ENCODE data around the gene HNRNPLL.

HNRNPLL gene

DNA sequence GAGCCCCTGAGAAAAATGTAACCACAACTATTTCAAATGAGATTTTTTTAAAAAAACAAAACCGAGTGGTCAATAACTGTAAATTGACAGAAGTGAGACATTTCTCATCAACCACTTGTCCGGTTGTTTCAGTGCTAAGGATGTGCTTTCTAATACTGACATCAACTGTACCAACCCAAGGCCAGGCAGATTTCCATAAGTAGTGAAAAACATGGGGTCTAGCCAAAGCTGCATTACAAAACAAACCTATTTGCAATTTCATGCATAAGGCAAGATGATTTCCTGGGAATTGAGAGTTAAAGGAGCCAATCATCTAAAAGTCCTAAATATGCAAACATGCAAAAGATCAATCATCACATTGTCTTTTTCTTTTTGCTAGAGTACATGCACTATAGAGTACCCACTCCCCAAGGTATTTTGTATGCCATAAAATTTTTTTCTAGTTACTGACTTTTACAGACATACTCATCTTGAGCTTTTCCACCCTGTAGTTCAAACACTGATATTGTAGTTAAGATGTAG is 22.6 kb downstream of the HNRNPLL start:
- Histone ChIP-seq H3K4me1 (ENCODE audit: insufficient read depth, insufficient read length) (no peaks in the 10 kb centered on the region), H3K36me3 (ENCODE audit: insufficient read depth, insufficient read length, low read length) (peaks cover 48% of the 10 kb centered on the region), H3K27me3 (ENCODE audit: insufficient read depth, insufficient read length) (no peaks in the 10 kb centered on the region), H3K9ac (ENCODE audit: insufficient read length, low read depth) (no peak overlapping the region), H3K4me3 (ENCODE audit: insufficient read length, low read depth) (no peak overlapping the region), H3K9me3 (ENCODE audit: insufficient read depth, low read length) (no peaks in the 10 kb centered on the region)
- TF ChIP-seq YY1 (IDR thresholded peaks at IDR 0.05; ENCODE audit: insufficient read depth, insufficient read length) = no peak
- no peak for TF ChIP-seq SUZ12 (IDR thresholded peaks at IDR 0.05; ENCODE audit: extremely low read depth, insufficient read depth, insufficient read length)
- no peak for TF ChIP-seq ZNF274 (IDR thresholded peaks at IDR 0.05; ENCODE audit: low read depth, low read length)
- DNase-seq (ENCODE audit: low read depth, low spot score) = no peak

DNA sequence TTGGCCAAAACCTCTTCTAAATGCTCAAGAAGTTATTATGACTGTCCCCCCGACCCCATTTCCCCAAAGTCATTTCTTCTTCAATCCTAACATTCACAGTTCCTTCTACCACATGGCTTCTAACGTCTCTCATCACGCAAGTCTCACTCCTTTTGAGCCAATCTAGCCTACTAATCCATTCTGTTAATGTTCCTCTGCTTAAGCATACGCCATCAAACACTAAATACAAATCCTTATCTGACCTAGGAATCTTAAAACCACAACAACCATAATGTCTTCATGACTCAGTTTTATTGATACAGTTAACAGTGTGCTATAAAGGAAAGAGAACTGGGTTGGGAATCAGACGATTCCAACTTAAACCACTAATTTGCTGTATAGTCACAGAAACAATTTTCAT is 23.9 kb downstream of the HNRNPLL start:
- no peaks in the 10 kb centered on the region for H3K9me3 ChIP-seq (ENCODE audit: insufficient read depth, low read length)
- H3K27me3 ChIP-seq (ENCODE audit: insufficient read depth, insufficient read length) = no peaks in the 10 kb centered on the region
- no peak overlapping the region for H3K4me3 ChIP-seq (ENCODE audit: insufficient read length, low read depth)
- peaks cover 38% of the 10 kb centered on the region for H3K36me3 ChIP-seq (ENCODE audit: insufficient read depth, insufficient read length, low read length)
- H3K9ac ChIP-seq (ENCODE audit: insufficient read length, low read depth) = no peak overlapping the region
- H3K4me1 ChIP-seq (ENCODE audit: insufficient read depth, insufficient read length) = no peaks in the 10 kb centered on the region
- TF ChIP-seq ZNF274 (IDR thresholded peaks at IDR 0.05; ENCODE audit: low read depth, low read length) (no peak), SUZ12 (IDR thresholded peaks at IDR 0.05; ENCODE audit: extremely low read depth, insufficient read depth, insufficient read length) (no peak), YY1 (IDR thresholded peaks at IDR 0.05; ENCODE audit: insufficient read depth, insufficient read length) (no peak)
- no peak for DNase-seq (ENCODE audit: low read depth, low spot score)

DNA sequence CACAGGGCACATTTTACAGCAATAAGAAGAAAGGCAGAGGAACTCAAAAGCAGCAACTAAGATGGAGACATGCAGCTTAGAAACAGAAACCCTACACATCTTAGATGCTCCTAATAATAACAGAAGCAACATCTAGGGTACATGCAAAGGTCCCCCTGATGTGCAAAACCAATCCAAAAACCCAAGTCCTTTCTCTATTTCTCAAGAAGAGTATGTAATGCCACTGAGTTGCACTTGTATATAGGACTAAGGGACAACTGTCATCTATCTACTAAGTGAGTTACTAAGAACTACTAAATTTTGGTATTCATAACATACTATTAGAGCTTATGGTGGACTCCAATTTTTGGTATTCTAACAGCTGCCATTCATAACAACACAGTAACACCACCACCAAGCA is 28.4 kb downstream of the HNRNPLL start:
- Histone ChIP-seq H3K9me3 (ENCODE audit: insufficient read depth, low read length) (no peaks in the 10 kb centered on the region), H3K36me3 (ENCODE audit: insufficient read depth, insufficient read length, low read length) (peaks cover 48% of the 10 kb centered on the region), H3K27me3 (ENCODE audit: insufficient read depth, insufficient read length) (no peaks in the 10 kb centered on the region), H3K4me3 (ENCODE audit: insufficient read length, low read depth) (no peak overlapping the region), H3K4me1 (ENCODE audit: insufficient read depth, insufficient read length) (no peaks in the 10 kb centered on the region), H3K9ac (ENCODE audit: insufficient read length, low read depth) (no peak overlapping the region)
- no peak for TF ChIP-seq ZNF274 (IDR thresholded peaks at IDR 0.05; ENCODE audit: low read depth, low read length)
- no peak for TF ChIP-seq SUZ12 (IDR thresholded peaks at IDR 0.05; ENCODE audit: extremely low read depth, insufficient read depth, insufficient read length)
- TF ChIP-seq YY1 (IDR thresholded peaks at IDR 0.05; ENCODE audit: insufficient read depth, insufficient read length) = no peak
- DNase-seq (ENCODE audit: low read depth, low spot score) = no peak

DNA sequence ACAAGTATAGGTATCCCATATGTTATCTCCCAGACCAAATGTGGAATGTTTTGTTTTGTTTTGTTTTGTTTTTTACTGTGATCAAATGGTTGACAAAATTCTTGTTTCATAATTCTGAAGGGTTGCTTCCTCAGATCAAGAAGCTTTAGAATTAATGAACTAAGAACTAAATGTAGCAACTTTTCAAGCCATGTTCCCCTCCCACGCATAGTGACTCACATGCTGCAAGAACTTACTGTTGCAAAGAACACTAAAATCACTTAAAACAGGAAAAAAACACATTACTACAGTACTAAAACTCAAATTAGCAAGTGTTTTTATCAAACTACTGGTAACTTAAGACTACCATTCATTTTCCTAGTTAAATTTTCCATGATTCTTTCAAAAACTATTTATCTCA is 30.6 kb downstream of the HNRNPLL start:
- no peak for DNase-seq (ENCODE audit: low read depth, low spot score)
- Histone ChIP-seq H3K4me3 (ENCODE audit: insufficient read length, low read depth) (no peak overlapping the region), H3K9ac (ENCODE audit: insufficient read length, low read depth) (no peak overlapping the region), H3K36me3 (ENCODE audit: insufficient read depth, insufficient read length, low read length) (peaks cover 56% of the 10 kb centered on the region), H3K9me3 (ENCODE audit: insufficient read depth, low read length) (no peaks in the 10 kb centered on the region), H3K27me3 (ENCODE audit: insufficient read depth, insufficient read length) (no peaks in the 10 kb centered on the region), H3K4me1 (ENCODE audit: insufficient read depth, insufficient read length) (no peaks in the 10 kb centered on the region)
- TF ChIP-seq SUZ12 (IDR thresholded peaks at IDR 0.05; ENCODE audit: extremely low read depth, insufficient read depth, insufficient read length) (no peak), YY1 (IDR thresholded peaks at IDR 0.05; ENCODE audit: insufficient read depth, insufficient read length) (no peak), ZNF274 (IDR thresholded peaks at IDR 0.05; ENCODE audit: low read depth, low read length) (no peak)

DNA sequence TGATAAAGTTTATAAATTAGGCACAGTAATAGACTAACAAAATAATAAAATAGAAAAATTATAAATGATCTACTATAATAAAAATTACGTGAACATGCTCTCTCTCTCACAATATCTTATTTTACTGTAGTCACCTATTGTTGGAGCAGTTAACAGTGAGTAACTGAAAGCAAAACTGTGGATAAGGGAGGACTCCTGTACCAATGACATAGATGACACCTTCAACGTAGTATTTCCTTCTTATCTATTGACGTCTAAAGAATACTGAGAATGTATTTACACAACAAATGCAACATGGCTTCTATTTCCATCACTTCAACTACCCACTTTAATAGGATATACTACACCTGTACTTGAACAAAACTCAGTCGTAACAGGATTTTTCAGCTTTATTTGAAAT is 31.5 kb downstream of the HNRNPLL start:
- H3K4me3 ChIP-seq (ENCODE audit: insufficient read length, low read depth) = no peak overlapping the region
- TF ChIP-seq ZNF274 (IDR thresholded peaks at IDR 0.05; ENCODE audit: low read depth, low read length) (no peak), YY1 (IDR thresholded peaks at IDR 0.05; ENCODE audit: insufficient read depth, insufficient read length) (no peak), SUZ12 (IDR thresholded peaks at IDR 0.05; ENCODE audit: extremely low read depth, insufficient read depth, insufficient read length) (no peak)
- peaks cover 54% of the 10 kb centered on the region for H3K36me3 ChIP-seq (ENCODE audit: insufficient read depth, insufficient read length, low read length)
- no peak for DNase-seq (ENCODE audit: low read depth, low spot score)
- H3K9me3 ChIP-seq (ENCODE audit: insufficient read depth, low read length) = no peaks in the 10 kb centered on the region
- H3K4me1 ChIP-seq (ENCODE audit: insufficient read depth, insufficient read length) = no peaks in the 10 kb centered on the region
- no peaks in the 10 kb centered on the region for H3K27me3 ChIP-seq (ENCODE audit: insufficient read depth, insufficient read length)
- no peak overlapping the region for H3K9ac ChIP-seq (ENCODE audit: insufficient read length, low read depth)

DNA sequence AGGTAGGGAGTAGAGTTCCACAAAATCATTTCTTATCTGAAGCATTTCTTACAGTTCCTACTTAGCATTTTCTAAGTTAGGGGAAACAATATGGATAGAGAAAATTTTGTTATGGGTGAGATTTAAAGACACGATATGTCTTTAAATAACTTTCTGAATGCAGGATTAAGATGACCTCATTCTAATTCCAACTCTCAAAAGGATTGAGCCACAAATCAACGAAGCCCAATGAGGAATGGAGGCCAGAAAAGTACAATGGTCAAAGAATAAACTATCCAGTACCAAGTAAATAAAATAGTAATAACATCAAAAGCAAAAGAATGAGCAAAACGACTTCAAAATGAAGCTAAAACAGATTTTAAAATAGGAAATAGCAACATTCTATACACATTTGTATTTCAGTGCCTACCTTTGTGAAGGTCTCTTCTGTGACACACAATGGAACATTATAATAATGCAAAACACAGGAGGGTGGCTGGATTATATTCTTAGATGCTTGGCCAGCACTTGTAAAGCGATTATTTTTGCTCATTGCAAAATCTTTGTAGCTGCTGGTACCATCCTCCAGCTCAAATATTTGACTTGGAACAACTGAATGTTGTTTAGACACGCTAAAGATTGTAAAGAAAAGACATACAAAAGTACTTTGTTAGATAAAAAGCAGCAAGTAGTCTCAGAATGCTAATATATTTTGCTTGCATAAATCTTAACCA is 33.8 kb downstream of the HNRNPLL start:
- Histone ChIP-seq H3K36me3 (ENCODE audit: insufficient read depth, insufficient read length, low read length) (peaks cover 65% of the 10 kb centered on the region), H3K9me3 (ENCODE audit: insufficient read depth, low read length) (no peaks in the 10 kb centered on the region), H3K9ac (ENCODE audit: insufficient read length, low read depth) (no peak overlapping the region), H3K27me3 (ENCODE audit: insufficient read depth, insufficient read length) (no peaks in the 10 kb centered on the region), H3K4me1 (ENCODE audit: insufficient read depth, insufficient read length) (no peaks in the 10 kb centered on the region), H3K4me3 (ENCODE audit: insufficient read length, low read depth) (no peak overlapping the region)
- TF ChIP-seq YY1 (IDR thresholded peaks at IDR 0.05; ENCODE audit: insufficient read depth, insufficient read length) (no peak), ZNF274 (IDR thresholded peaks at IDR 0.05; ENCODE audit: low read depth, low read length) (no peak), SUZ12 (IDR thresholded peaks at IDR 0.05; ENCODE audit: extremely low read depth, insufficient read depth, insufficient read length) (no peak)
- no peak for DNase-seq (ENCODE audit: low read depth, low spot score)

DNA sequence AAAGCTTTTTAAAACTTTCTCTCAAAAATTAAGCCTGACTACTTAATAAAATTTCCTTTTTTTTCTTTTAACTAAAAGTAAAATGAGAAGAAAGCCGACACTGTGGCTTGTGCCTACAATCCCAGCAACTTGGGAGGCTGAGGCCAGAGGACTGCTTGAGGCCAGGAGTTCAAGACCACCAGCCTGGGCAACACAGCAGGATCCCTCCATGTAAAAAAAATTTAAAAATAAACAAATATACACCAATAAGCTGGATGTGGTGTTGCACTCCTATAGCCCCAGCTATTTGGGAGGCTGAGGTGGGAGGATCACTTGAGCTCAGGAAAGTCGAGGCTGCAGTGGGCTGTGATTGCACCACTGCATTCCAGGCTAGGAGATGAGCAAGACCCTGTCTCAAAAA is 37.4 kb downstream of the HNRNPLL start:
- Histone ChIP-seq H3K27me3 (ENCODE audit: insufficient read depth, insufficient read length) (no peaks in the 10 kb centered on the region), H3K4me1 (ENCODE audit: insufficient read depth, insufficient read length) (no peaks in the 10 kb centered on the region), H3K9me3 (ENCODE audit: insufficient read depth, low read length) (no peaks in the 10 kb centered on the region), H3K9ac (ENCODE audit: insufficient read length, low read depth) (no peak overlapping the region), H3K36me3 (ENCODE audit: insufficient read depth, insufficient read length, low read length) (peaks cover 66% of the 10 kb centered on the region), H3K4me3 (ENCODE audit: insufficient read length, low read depth) (no peak overlapping the region)
- TF ChIP-seq ZNF274 (IDR thresholded peaks at IDR 0.05; ENCODE audit: low read depth, low read length) = no peak
- TF ChIP-seq SUZ12 (IDR thresholded peaks at IDR 0.05; ENCODE audit: extremely low read depth, insufficient read depth, insufficient read length) = no peak
- DNase-seq (ENCODE audit: low read depth, low spot score) = no peak
